Erythroblast (primary cell): Measurements from ENCODE around the gene CACNA2D2.

ENCODE experiments used
- GATA1 ChIP-seq: IDR thresholded peaks from 2 replicates; pipeline ENCODE4 v1.6.1; 2011; ENCODE audit warnings: low read depth, mild to moderate bottlenecking, control low read depth, low read length, moderate library complexity
- POLR2A ChIP-seq: IDR thresholded peaks from 2 replicates; pipeline ENCODE4 v1.6.1; 2011; ENCODE audit warnings: mild to moderate bottlenecking, low read length

GRCh38 chr3:50316657-50317242, 186.7 kb downstream of the CACNA2D2 start:
- TF ChIP-seq POLR2A: no peak
- no peak for TF ChIP-seq GATA1
